Right ventricle myocardium superior (tissue), 1 donor: Measurements from ENCODE around the gene AOPEP. TPM values are rescaled to one million over a fixed set of nuclear protein-coding genes. Genes with fewer than 3 reads are reported as not detected.
"Not testable (repeated sequence)": the region's sequence is repeated elsewhere in the genome, so short reads cannot be mapped to it uniquely, and the experiment has no call there.

Experiments
- ATAC-seq: fragments of 200-7000 bp; cut with Tn5 transposase; one replicate; pipeline ENCODE4 v1.9.1; 2020; ENCODE audit warnings: mild to moderate bottlenecking; ENCODE audit not compliant: poor library complexity
- DNase-seq: peaks from one replicate; pipeline ENCODE4 v3.0.0-alpha.2; 2020
- intact Hi-C: fragments of 100-400 bp; cut with DNase I; formaldehyde crosslinking; loops from one replicate; pipeline ENCODE4 v1.11.2; 2022
- total RNA-seq: library from RNA; stranded (reverse); fragmentation: NEBNext Ultra II Directional; extraction: Animal tissue kit (Norgen Biotek cat#: 25700); gene quantifications from one replicate; pipeline ENCODE4 v1.2.1, GENCODE V29; 2021
- donor health status: DM: no; HTN: yes; CAD: no; lungs with severe emphysema.

AOPEP gene
- total RNA-seq, 1 donor from 2014 or later: 158 TPM

- no peak for DNase-seq
- intact Hi-C loops: no loop called here
- ATAC-seq: no peak
These were observed 289.1 kb downstream of the AOPEP start for GRCh38 chr9:95015569-95015968.

GRCh38 chr9:95017062-95017461 is 290.6 kb downstream of the AOPEP start:
- DNase-seq (no peak), ATAC-seq (no peak)
- intact Hi-C loops: no loop called here

DNA sequence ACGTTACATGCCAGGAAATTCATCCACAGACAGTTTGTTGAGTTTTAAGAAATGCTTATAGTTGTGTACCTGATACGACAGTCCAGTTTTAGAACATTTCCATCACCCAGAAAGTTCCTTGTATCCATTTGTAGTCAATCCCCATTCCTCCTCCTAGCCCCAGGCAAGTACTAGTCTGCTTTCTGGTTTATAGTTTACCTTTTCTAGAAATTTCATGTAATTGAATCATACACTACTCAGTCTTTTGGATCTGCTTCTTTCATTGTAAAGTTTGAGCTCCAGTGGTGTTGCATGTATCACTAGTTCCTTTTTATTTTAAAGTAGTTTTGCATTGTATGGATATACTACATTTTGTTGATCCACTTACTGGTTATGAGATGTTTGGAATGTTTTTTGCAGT is 291.2 kb downstream of the AOPEP start:
- ATAC-seq: no peak
- intact Hi-C loops: no loop called here
- no peak for DNase-seq

GRCh38 chr9:95018099-95018936 is 291.8 kb downstream of the AOPEP start:
- intact Hi-C loops: no loop called here
- peak; percentile 66 for ATAC-seq
- DNase-seq: peak; percentile 53

- intact Hi-C loops, DNase-seq, ATAC-seq: not testable (repeated sequence)
These were observed 294.1 kb downstream of the AOPEP start for GRCh38 chr9:95020644-95021043.

GRCh38 chr9:95021166-95021886 is 294.8 kb downstream of the AOPEP start:
- ATAC-seq (no peak), DNase-seq (no peak)
- intact Hi-C loops: no loop called here

DNA sequence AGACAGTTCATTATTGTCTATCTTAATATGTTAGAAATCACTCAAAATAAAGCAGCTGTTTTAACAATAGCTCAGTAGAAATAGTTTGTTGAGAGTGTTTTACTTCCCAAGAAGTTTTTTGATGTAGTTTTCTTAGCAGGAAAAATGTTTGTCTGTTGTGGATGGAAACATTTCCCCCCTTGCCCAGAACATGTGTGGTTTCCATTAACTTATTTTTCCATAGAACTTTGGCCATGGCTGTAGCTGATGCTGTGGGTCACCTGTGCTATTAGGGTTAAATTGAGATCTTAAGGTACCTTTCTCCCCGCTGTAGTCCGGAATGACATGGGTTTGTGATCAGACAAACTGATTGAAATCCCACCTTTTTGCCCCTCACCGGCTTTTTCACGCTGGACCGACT is 296.2 kb downstream of the AOPEP start:
- no peak for ATAC-seq
- DNase-seq: no peak
- intact Hi-C loops: no loop called here

- intact Hi-C loops: no loop called here
- peak; percentile 55 for DNase-seq
- ATAC-seq: peak; percentile 64
These were observed 296.9 kb downstream of the AOPEP start for GRCh38 chr9:95023217-95024003.

GRCh38 chr9:95024097-95024671 is 297.7 kb downstream of the AOPEP start:
- DNase-seq (peak; percentile 41), ATAC-seq (peak; percentile 42)
- intact Hi-C loops: no loop called here

DNA sequence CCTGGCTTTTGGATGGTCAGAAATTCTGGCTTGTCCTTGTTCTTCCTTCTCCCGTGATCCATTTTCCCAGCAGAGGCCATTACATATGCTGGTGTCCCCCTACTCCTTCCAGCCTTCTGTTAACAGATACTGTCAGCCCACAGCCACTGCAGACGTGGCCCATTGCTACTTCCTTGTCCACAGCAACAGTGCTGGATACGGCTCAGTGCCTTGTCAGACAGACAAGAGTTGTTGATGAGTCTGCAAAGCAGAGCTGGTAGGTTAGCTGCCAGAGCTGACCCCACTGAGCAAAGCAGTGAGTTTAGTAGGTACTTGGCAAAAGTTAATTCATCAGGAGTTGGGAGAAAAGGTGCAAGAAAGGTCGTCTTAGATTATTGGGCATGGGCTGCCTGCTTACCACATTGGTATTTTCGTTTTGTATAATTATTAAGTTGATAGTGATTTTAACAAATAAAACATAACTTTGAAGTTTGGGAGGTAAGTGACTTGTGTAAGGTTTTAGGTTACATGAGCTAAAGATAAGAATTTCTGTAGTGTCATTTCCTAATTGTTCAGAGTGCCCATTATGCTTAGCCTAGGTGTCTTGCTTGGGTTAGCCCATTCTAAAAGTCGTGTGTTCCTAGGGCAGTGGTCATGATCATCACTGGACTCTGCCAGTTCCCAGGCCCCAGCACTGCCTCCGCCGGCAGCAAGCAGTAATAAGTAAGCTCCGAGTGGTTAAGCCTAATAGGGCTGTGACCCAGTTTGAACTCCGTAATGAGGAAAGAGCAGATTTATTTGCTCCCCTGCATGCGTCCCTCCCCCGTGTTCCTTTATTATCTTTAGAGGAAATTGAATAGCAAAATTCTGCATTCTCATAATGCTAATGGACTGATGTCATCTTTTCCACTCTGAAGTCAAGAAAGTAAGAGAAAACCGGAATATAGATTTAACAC is 299.0 kb downstream of the AOPEP start:
- intact Hi-C loops: no loop called here

DNA sequence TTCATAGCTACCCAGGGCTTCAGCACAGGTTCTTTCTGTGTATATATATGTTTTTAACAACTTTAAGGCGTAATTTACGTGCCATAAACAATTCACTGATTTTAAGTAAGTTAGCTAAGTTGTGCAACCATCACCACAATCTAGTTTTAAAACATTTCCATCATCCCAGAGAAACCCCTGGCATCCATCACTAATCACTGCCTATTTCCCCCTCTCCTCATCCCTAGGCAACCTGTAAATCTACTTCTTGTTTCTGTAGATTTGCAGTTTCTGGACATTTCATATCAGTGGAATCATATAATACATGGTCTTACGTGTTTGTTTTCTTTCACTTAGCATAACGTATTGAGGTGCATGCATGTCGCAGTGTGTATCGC is 299.6 kb downstream of the AOPEP start:
- no peak for DNase-seq
- ATAC-seq: no peak
- intact Hi-C loops: no loop called here

More for the DNA sequence above, 299.0 kb downstream of the AOPEP start:
- ATAC-seq (peak; percentile 73), DNase-seq (peak; percentile 76)

- no peak for DNase-seq
- ATAC-seq: no peak
- intact Hi-C loops: no loop called here
These were observed 301.7 kb downstream of the AOPEP start for GRCh38 chr9:95027914-95028852.

- ATAC-seq (no peak), DNase-seq (no peak)
- intact Hi-C loops: no loop called here
These were observed 302.3 kb downstream of the AOPEP start for GRCh38 chr9:95028853-95029219.

DNA sequence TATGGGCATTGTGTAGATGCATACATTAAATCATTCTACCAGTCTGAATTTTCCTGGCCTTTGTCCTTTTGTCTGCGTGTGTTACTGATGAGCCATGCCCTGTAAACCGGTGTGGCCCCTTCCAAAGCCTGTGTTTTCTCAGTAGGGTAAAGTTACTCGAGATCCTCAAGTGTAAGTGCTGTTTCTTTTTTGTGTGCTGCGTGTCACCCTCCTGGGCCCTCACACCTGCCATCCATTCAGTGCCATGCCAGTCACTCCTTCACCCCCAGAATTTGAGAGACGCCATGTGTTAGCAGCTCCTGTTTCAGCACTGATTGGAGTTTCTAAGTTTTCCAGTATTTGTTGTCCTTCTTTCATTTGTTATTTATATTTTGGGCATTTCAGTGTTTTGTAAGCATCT is 302.8 kb downstream of the AOPEP start:
- DNase-seq (no peak), ATAC-seq (no peak)
- intact Hi-C loops: no loop called here

GRCh38 chr9:95029720-95030119 is 303.2 kb downstream of the AOPEP start:
- intact Hi-C loops: no loop called here
- no peak for ATAC-seq
- DNase-seq: no peak

GRCh38 chr9:95030344-95030743 is 303.8 kb downstream of the AOPEP start:
- intact Hi-C loops: no loop called here
- DNase-seq (no peak), ATAC-seq (no peak)
